HepG2 (cell line): ENCODE results near the gene SPATA32. TPM values are rescaled to one million over a fixed set of nuclear protein-coding genes. Genes with fewer than 3 reads are reported as not detected.

Source experiments
- FOSL2 ChIP-seq: sonication (generic); formaldehyde crosslinking; IDR thresholded peaks from 2 replicates; pipeline ENCODE4 v1.4.0; 2020; ENCODE audit warnings: missing genetic modification reagents
- KLF16 ChIP-seq, 2 experiments: sonication (generic) in 1 of 2; formaldehyde crosslinking in 1 of 2; IDR thresholded peaks; 2 replicates each; pipeline versions ENCODE4 v1.6.1 to v1.8.0; 2016 to 2023; ENCODE audit warnings: missing genetic modification reagents in 2 of 2, missing compliant biosample characterization in 1 of 2
- MTF1 ChIP-seq: sonication (generic); formaldehyde crosslinking; IDR thresholded peaks from 2 replicates; pipeline ENCODE4 v1.5.0; 2020; ENCODE audit warnings: missing genetic modification reagents
- ZBTB21 ChIP-seq: sonication (generic); formaldehyde crosslinking; IDR thresholded peaks from 2 replicates; pipeline ENCODE4 v1.4.0; 2020; ENCODE audit warnings: missing genetic modification reagents
- ZBTB8A ChIP-seq: sonication (generic); formaldehyde crosslinking; IDR thresholded peaks from 2 replicates; pipeline ENCODE4 v1.4.0; 2020; ENCODE audit warnings: mild to moderate bottlenecking, low read depth, missing genetic modification reagents, borderline replicate concordance
- ZNF441 ChIP-seq: sonication (generic); formaldehyde crosslinking; IDR thresholded peaks from 2 replicates; pipeline ENCODE4 v1.7.0; 2021; ENCODE audit warnings: missing genetic modification reagents, borderline replicate concordance
- polyA plus RNA-seq, 8 experiments: library from polyadenylated mRNA; depleted of rRNA in 3 of 8; stranded (reverse) in 7 of 8; unstranded in 1 of 8; fragments of >200 nt; fragmentation: Illumina TruSeq in 4 of 8; extraction: Trizol in 4 of 8; gene quantifications; 2 replicates each; pipeline versions ENCODE4 v1.2.1 to v1.2.3, GENCODE V29; 2011 to 2016; ENCODE audit warnings: low read depth in 4 of 8, missing spikeins in 1 of 8, mixed read lengths in 1 of 8; ENCODE audit not compliant: insufficient read depth in 1 of 8
- total RNA-seq, 5 experiments: library from RNA; depleted of rRNA; stranded (reverse); fragments of >200 nt; fragmentation: Illumina TruSeq; extraction: Trizol; gene quantifications; 2 replicates each; pipeline ENCODE4 v1.2.3, GENCODE V29; 2016; ENCODE audit warnings: low read depth in 1 of 5
- TF ChIP-seq, protein P1 (sequence below): sonication (generic); formaldehyde crosslinking; IDR thresholded peaks from 2 replicates; pipeline ENCODE4 v1.4.0; 2020; ENCODE audit warnings: missing genetic modification reagents, borderline replicate concordance
- TF ChIP-seq, protein P2 (sequence below): sonication (generic); formaldehyde crosslinking; IDR thresholded peaks from 2 replicates; pipeline ENCODE4 v1.5.1; 2020; ENCODE audit warnings: mild to moderate bottlenecking, missing genetic modification reagents

Gene SPATA32
- total and polyA plus RNA-seq, 2 of the 13 experiments (the other 11 are each of a cell fraction or from before 2014, with no cell fraction given), result not detected

DNA sequence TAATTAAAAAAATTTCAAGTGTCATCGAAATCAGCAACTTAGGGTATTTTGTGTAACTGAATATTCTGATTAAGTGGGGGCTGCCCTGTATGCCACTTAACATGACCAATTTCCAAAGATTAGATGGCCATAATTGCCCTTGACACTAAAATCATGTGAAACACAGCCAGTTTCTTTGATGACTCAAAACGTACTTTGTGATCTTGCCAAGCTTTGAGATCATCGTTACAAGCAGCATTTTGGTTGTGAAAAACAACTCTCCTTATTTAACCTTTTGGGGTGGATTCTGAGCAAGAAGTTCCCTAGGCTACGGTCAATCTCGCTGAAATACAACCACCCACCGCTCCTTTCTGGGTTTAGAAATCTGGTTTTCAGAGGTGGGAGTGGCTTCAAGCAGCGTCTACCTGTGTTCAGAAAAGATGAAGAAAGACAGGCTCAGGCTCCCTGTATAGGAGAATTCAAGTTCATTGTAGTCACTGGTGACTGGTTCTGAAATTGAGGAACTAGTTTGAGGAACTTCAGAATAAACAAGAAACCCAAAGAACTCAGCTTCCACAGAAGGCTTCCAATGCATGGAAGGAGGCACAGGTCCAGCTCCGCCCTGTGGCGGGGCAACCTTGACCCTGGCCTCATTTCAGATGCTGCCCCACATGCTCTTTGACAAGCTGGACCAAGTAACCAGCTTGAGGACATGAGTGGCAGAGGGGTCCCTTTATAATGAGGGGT lies 45.6 kb upstream of the SPATA32 start (continued):
- TF ChIP-seq, protein P1, sequence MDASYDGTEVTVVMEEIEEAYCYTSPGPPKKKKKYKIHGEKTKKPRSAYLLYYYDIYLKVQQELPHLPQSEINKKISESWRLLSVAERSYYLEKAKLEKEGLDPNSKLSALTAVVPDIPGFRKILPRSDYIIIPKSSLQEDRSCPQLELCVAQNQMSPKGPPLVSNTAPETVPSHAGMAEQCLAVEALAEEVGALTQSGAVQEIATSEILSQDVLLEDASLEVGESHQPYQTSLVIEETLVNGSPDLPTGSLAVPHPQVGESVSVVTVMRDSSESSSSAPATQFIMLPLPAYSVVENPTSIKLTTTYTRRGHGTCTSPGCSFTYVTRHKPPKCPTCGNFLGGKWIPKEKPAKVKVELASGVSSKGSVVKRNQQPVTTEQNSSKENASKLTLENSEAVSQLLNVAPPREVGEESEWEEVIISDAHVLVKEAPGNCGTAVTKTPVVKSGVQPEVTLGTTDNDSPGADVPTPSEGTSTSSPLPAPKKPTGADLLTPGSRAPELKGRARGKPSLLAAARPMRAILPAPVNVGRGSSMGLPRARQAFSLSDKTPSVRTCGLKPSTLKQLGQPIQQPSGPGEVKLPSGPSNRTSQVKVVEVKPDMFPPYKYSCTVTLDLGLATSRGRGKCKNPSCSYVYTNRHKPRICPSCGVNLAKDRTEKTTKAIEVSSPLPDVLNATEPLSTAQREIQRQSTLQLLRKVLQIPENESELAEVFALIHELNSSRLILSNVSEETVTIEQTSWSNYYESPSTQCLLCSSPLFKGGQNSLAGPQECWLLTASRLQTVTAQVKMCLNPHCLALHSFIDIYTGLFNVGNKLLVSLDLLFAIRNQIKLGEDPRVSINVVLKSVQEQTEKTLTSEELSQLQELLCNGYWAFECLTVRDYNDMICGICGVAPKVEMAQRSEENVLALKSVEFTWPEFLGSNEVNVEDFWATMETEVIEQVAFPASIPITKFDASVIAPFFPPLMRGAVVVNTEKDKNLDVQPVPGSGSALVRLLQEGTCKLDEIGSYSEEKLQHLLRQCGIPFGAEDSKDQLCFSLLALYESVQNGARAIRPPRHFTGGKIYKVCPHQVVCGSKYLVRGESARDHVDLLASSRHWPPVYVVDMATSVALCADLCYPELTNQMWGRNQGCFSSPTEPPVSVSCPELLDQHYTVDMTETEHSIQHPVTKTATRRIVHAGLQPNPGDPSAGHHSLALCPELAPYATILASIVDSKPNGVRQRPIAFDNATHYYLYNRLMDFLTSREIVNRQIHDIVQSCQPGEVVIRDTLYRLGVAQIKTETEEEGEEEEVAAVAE (CRISPR knock-in tag), result peak; percentile 19; the same call in 1 of the 2 replicates
- TF ChIP-seq KLF16 (CRISPR knock-in tag; IDR thresholded peaks at IDR 0.05), result 0 out of 4 replicates have a peak, but pooled peaks of 1 of the 2 experiments have one; percentile 23
- TF ChIP-seq MTF1, result no peak
- peak; percentile 46 for TF ChIP-seq FOSL2
- TF ChIP-seq, protein P2, sequence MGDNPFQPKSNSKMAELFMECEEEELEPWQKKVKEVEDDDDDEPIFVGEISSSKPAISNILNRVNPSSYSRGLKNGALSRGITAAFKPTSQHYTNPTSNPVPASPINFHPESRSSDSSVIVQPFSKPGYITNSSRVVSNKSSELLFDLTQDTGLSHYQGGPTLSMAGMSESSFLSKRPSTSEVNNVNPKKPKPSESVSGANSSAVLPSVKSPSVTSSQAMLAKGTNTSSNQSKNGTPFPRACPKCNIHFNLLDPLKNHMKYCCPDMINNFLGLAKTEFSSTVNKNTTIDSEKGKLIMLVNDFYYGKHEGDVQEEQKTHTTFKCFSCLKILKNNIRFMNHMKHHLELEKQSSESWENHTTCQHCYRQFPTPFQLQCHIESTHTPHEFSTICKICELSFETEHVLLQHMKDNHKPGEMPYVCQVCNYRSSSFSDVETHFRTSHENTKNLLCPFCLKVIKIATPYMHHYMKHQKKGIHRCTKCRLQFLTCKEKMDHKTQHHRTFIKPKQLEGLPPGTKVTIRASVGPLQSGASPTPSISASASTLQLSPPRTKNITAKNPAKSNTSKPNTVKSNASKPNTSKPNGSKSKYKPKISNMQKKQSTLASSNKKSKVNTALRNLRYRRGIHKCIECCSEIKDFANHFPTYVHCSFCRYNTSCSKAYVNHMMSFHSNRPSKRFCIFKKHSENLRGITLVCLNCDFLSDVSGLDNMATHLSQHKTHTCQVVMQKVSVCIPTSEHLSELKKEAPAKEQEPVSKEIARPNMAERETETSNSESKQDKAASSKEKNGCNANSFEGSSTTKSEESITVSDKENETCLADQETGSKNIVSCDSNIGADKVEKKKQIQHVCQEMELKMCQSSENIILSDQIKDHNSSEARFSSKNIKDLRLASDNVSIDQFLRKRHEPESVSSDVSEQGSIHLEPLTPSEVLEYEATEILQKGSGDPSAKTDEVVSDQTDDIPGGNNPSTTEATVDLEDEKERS (CRISPR knock-in tag), result 0 out of 2 replicates have a peak, but pooled peaks have one; percentile 20
- TF ChIP-seq ZNF441 (CRISPR knock-in tag), result 0 out of 2 replicates have a peak, but pooled peaks have one; percentile 18
- 0 out of 2 replicates have a peak, but pooled peaks have one; percentile 23 for TF ChIP-seq ZBTB21 (CRISPR knock-in tag)
- TF ChIP-seq ZBTB8A (CRISPR knock-in tag), result 0 out of 2 replicates have a peak, but pooled peaks have one; percentile 57
- TF ChIP-seq, all 625 proteins: peak for 14
